HG03045 (cell line): Measurements from ENCODE around the gene PGA4.
"Not testable (repeated sequence)": the region's sequence is repeated elsewhere in the genome, so short reads cannot be mapped to it uniquely, and the experiment has no call there.

Source experiments
- ATAC-seq: cut with Tn5 transposase; IDR thresholded peaks from one replicate; pipeline ENCODE4 v1.9.1; 2021; ENCODE audit warnings: mild to moderate bottlenecking, moderate library complexity; ENCODE audit not compliant: unreplicated experiment

Gene PGA4

DNA sequence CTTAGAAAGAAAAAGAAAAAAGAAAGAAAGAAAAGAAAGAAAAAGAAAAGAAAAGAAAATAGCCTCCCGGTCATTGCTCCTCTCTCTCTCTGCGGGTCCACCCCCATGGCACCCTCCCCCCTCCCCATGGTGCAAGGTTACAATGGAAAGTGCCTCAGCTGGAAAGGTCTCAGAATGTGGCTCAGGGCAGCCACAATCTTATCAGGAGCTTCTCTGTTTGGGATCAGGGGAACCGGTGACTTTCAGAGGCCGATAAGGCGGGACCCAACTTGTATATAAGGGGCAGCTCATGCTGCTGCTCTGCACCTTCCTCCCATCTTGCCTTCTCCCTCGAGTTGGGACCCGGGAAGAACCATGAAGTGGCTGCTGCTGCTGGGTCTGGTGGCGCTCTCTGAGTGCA, at the start of gene PGA4:
TSS of gene PGA4 (plus strand) at position 301 of the 400 bp plus-strand sequence. CDS start at position 355, 54 bp downstream.
- ATAC-seq, result not testable (repeated sequence)

DNA sequence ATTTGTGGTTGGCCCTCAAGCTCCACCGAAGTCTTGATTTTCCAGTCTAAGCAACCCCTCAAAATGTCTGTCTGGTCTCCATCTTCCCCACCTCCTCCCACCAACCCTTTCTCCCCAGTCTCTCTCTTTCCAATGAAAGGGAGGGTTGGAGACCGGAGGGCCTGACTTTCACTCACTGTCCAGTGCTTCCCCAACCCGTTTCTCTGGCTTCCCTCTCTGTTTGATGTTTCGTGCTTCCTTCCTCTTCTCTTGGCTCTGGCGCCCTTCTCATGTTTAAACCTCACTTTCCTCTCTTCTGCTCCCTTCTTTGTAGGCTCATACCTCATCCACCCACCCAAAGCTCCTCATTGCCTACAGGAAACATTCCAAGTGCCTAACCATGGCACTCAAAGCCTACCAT, 49.8 kb upstream of the PGA4 start:
- no peak for ATAC-seq

DNA sequence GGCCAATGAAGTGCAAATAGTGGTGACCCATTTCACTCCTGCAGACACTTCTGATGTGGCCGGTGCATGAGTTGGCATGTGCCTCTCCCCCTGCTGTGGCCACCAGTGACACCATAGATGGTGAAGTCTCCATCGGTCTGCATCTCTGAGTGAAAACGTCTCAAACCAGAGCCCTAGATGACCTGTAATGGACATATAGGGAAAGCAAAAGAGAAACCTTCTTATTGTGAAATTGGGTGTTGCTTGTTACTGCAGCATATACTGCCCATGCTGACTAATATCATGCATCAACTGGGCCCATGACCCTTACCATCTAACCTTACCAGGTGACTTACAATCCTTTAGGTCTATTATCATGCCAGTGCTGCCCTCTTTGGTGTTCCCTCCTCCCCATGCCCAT, 49.3 kb upstream of the PGA4 start:
- no peak for ATAC-seq

DNA sequence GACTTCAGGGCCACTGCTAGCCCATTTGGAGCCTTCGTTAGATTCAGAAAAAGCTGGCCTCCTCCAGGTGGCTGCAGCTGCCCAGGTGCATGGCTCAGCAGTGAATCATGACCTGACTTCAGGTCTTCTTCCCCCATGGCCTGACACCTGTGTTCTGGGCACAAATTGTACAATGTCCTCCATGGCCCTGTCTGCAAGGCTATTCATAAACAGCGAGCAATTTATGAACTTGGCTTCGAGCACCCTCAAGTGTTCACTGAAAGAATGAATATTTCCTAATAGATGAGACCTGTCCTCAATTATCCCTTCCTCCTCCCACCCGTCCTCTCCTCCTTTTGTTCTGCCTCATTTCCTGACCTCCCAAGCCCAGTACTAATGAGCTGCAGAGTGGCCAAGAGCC, 48.7 kb upstream of the PGA4 start:
- ATAC-seq, result no peak

DNA sequence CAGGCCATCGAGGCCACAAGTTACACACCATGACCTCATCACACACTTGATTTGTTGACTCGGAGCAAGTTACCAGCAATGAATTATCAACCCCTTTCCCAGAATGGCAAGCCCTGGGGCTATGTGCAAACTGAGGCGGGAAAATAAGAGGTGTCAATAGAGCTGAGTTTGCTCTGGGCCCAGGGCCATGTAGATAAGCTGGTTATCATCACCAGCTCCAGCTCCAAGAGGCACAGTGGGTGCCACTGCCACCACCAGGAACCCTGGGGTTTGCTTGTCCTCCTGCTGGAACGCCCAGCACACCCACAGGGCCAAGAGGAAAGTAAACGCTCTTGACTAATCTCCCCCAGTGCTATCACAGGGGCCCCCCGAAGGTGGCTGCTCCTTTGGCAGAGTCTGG, 47.9 kb upstream of the PGA4 start:
- no peak for ATAC-seq

DNA sequence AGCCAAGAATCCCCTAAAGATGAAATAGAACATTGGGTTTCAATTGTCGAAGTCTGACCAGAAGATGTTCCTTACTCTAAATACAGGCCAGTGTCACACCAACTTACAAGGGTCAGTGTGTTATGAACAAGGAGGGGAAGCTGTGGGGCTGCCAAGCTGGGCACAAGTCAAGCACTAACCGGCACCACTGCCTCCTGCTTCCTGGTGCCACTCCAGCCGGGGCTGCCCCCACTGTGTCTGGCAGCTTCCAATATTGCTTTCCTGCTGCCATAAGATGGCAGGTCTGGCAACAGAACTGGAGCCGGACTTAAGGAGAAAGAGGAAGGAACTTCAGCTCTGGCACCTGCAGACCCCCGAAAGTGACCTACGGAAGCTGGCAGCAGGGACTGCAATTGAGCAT, 47.2 kb upstream of the PGA4 start:
- ATAC-seq, result no peak

DNA sequence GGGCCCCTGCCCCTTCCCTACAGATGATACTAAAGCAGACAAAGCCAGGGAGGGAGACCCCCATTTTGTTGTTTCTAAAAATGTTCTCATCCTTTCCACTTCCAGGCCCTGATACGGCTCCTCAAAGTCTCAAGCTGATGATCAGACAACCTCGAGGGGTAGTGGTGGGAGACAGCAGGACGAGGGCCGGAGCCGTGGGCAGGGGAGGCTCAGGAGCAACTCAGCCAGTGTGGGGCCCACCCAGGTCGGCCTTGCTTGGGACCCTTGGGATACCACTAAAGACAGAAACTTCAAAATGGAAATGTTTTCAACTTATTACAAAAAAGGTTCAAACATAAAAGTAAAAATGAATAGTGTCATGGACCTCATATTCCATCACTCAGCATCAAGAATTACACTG, 45.7 kb upstream of the PGA4 start:
- no peak for ATAC-seq

DNA sequence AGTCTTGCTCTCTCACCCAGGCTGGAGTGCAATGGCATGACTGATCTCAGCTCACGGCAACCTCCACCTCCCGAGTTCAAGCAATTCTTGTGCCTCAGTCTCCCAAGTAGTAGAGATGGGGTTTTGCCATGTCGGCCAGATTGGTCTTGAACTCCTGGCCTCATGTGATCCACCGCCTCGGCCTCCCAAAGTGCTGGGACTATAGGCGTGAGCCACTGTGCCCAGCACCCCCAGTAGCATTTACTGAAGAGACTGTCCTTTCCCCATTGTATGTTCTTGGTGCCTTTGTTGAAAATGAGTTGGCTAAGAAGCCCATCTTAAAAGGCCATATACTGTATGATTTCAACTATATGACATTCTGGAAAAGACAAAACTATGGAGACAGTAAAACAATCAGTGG, 41.9 kb upstream of the PGA4 start:
- ATAC-seq, result not testable (repeated sequence)

DNA sequence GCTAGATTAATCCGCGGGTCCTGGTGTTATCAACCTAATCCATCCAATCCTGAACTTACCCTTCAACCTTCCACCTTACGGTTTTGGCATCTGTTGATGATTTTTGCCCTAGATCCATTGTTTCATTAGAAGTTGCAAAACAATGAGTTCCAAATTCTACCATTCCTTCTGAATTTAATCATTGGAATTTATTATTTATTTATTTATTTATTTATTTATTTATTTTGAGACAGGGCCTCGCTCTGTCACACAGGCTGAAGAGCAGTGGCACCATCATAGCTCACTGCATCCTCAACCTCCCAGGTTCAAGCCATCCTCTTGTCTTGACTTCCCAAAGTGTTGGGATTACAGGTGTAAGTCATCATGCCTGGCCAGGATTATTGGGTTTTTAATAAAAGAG, 40.7 kb upstream of the PGA4 start:
- no peak for ATAC-seq

DNA sequence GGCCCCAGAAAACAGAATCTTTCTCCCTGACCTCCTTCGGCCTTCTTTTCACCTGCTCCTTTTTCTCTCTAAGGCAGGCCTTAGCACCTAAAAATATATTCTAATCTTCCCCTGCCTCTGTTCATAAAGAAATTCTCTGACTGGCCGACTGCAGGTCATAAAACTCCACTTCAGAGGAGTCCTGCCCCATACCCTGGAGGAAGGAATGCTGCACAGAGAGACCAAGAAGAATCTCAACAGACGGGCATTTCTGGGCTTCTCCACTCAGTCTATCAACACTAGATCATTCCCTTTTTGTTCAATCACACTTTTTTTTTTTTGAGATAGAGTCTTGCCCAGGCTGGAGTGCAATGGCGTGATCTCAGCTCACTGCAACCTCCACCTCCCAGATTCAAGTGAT, 38.5 kb upstream of the PGA4 start:
- ATAC-seq, result no peak

DNA sequence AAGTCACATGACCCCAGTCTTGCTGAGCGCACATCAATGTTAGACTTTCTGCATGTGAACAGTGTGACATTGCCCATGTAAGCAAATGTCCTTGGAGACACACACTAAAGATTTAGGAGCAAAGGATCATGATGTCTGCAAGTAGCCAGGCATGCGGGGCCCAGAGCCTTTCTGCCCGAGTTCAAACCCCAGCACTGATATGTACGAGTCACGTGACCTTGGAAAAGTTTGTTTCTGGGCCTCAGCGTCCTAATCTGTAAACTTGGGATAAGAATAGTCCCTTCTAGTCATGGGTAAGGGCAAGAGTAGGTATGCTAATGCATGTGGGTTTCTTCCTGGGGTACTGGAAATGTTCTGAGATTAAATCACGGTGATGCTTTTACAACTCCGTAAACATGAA, 35.6 kb upstream of the PGA4 start:
- no peak for ATAC-seq

DNA sequence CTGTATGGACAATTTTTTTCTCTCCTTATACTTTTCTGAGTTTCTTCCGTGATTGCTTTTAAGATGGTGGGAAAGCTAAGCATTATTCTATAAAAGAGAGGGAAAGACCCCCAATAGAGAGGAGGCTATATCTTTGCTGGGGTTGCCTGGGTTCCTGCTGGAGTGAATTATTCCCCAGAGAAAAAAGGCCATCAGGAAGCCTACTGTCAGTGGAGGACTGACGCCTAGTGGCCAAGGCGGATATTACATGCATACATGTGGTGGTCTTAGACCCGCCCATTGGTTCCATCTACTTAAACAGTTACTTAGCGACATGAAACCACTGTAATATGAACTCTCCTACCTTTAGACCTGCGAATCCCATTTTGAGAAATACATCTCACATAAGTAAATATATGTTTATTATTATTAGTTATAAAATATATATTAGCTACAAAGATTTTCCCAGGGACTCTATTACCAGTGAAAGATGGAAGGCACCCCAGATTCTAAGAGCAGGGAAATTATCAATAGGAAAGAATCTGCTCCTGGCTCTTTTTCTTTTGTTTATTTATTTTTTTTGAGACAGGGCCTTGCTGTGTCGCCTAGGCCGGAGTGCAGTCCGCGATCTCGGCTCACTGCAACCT, 34.5 kb upstream of the PGA4 start:
- no peak for ATAC-seq

DNA sequence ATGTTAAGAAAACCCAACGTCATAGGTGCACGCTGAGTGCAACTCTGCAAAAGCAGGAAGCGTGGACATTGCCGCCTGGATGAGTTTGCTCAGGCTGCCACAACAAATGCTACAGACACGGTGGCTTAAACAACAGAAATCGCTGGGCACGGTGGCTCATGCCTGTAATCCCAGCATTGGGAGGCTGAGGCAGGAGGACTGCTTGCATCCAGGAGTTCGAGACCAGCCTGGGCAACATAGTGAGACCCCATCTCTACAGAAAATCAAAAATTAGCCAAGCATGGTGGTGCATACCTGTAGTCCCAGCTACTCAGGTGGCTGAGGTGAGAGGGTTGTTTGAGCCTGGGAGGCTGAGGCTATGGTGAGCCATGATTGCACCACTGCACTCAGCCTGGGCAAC, 32.2 kb upstream of the PGA4 start:
- ATAC-seq, result no peak

DNA sequence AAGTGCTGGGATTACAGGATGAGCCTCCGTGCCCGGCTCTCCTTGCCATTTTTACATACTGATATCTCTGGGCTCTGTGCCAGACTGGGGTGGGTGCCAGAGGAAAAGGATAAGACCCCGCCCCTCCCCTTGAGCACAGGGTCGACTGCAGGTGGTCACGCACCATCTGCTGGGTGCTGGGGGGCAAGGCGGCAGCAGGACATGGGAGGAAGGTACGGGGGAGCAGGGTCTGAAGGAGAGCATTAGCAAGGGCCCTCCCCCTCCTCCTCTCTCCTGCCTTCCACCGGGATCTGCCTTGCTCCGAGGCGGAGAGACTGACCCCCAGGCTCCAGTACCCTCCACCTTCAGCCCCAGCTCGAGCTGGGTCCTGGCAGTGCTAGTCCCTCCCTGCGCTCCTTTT, 28.6 kb upstream of the PGA4 start:
- ATAC-seq, result no peak

DNA sequence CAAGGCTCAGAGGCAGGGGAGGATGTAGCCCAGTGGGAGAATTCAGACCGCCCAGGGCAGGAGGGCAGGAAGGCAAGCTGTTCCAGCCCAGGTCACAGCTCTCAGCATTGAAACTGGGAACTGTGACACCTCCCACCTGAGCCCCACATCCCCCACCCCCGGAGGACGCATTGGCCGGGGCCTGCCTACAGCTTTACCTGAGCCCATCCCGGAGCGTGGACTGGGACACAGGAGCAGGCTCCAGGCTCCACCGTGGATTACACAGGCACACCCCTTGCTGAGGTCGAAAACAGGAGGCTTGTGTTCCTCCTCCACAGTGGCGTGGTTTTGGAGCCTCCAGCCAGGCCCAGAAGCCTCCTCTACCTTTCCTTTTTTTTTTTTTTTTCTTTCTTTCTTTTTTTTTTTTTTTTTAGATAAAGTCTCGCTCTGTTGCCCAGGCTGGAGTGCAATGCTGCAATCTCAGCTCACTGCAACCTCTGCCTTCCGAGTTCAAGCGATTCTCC, 27.9 kb upstream of the PGA4 start:
- no peak for ATAC-seq

DNA sequence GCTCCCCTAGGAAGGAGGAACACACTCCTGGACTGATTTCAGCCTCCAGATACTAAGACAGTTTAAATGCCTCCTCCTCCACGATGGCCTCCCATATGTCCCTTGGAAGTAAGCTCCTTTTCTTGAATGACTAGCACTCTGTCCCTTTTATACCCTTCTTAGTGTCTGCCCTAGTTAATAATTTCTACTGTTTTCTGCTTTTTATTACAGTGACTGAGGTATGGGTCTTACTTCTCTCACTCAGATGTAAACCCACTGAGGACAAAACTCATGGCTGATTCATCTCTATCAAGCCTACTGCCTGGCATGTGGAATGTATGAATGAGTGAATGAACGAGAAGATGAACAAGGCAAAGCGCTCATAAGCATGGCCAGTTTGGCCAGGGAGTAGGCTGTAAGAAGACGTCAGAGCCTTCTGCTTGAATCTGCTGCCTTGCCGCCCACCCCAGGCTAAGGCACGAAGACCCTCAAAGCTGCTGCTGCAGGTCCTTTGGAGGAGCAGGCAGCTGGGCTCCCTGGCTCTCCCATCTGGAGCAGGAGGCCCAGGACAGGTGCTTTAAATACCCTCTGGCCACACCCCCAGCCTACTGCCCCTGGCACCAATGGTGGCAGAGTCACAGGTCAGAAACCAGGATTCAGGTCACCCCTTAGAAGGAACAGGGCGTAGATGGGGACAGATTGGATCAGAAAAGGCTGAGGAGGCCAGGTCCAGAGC, 27.0 kb upstream of the PGA4 start:
- ATAC-seq, result no peak

DNA sequence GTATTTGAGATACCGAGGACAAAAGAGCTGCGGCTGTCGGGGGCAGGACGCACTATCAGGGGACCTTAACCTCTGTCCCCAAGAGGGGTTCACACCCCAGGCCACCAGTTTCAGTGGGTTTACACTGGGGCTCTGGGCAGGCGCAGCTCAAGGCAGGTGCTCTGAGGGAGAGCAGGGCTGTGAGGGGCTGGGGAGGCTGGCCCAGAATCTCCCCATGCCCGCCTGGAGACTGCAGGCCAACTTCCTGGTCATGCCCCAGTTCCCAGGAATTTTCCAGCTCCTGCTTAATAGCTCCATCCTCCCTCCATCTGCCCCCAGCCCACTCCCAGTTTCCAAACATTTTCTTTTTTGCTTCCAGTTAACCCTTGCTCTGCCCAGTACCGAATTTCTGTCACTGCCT, 26.4 kb upstream of the PGA4 start:
- no peak for ATAC-seq

DNA sequence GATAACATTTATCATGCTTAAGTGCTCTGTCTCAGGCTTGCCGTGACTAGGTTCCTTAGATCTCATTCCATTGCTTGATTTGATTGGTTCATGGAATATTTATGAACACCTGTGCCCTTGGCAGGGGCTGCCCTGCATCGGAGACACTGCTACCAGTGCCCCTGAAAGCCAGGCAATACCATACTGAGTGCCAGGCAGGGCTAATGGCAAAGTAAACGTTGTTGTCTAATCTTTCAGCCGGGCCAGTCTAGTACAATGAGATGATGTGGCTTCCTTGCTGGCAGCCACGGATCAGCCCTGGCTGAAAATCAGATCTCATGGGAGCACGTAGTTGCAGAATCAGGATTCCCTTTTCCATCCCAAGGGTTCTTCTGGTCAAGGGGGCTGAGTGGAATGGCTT, 23.8 kb upstream of the PGA4 start:
- ATAC-seq, result no peak

DNA sequence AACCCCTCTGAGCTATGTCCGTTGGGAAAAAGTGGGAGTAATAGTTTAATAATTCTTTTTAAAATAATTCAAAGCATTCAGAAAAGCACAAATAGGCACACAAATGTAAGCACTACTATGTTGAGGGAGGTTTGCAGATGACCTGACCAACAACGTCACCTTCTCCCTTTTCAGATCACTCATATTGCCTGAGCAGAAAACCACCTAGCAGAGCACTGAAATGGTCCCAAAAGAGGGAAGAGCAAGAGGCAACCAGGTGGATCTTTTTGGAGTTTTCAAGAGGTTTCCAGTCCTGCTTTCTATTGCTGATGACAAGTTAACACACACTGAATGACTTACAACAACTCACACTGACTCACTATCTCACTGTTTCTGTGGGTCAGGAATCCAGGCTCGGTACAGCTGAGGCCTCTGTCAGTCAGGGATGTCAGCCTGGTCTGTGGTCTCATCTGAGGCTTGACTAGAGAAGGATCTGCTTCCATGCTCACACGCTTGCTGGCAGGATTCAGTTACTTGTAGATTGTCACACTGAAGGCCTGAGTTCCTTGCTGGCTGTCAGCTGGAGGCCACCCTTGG, 23.1 kb upstream of the PGA4 start:
- no peak for ATAC-seq

DNA sequence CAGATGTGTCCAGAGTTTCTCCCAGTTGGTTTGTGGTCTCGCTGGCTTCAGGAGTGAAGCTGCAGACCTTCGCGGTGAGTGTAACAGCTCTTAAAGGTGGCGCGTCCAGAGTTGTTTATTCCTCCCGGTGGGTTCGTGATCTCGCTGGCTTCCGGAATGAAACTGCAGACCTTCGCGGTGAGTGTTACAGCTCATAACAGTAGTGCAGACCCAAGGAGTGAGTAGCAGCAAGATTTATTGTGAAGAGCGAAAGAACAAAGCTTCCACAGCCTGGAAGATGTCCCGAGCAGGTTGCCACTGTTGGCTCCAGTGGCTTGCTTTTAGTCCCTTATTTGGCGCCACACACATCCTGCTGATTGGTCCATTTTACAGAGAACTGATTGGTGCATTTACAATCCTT, 20.7 kb upstream of the PGA4 start:
- no peak for ATAC-seq

DNA sequence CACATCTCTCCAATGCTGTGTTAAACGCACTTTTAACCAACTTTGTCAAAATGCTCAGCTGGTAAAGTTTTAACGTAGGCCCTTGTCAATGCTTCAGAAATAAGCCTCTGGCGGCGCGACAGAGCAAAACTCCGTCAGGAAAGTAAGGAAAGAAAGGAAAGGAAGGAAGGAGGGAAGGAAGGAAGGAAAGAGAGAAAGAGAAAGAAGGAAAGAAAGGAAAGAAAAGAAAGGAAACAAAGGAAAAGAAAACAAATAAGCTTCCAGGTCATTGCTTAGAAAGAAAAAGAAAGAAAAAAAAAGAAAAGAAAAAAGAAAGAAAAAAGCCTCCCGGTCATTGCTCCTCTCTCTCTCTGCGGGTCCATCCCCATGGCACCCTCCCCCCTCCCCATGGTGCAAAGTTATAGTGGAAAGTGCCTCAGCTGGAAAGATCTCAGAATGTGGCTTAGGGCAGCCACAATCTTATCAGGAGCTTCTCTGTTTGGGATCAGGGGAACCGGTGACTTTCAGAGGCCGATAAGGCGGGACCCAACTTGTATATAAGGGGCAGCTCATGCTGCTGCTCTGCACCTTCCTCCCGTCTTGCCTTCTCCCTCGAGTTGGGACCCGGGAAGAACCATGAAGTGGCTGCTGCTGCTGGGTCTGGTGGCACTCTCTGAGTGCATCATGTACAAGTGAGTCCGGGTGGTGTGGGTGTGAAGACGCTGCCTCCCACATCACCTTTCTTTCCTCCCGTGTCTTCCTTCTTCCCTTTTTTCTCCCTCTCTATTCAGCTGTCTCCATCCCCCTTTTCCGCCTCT, 19.0 kb upstream of the PGA4 start, which contains the start of gene PGA3:
TSS of gene PGA3 (plus strand) at position 566 of the 797 bp plus-strand sequence. CDS start at position 616, 50 bp downstream.
- ATAC-seq, result not testable (repeated sequence)
